DOHH2 (cell line): Measurements from ENCODE around the gene GPR132.

Source experiments
- H3F3A ChIP-seq: fragments of 200-600 bp; sonication (generic), shearing (Covaris generic); 2 replicates; pipeline ENCODE4 v1.6.0; 2016; ENCODE audit warnings: antibody characterized with exemption, mild to moderate bottlenecking; ENCODE audit not compliant: control insufficient read depth, insufficient read depth
- H3K27ac ChIP-seq: fragments of 200-600 bp; sonication (generic); 2 replicates; pipeline ENCODE4 v1.5.1; 2014; ENCODE audit warnings: low read depth, mild to moderate bottlenecking, low read length, moderate library complexity
- H3K27me3 ChIP-seq: fragments of 200-600 bp; sonication (generic); 2 replicates; pipeline ENCODE4 v1.6.1; 2014; ENCODE audit warnings: mild to moderate bottlenecking, low read length, mixed read lengths; ENCODE audit not compliant: control insufficient read depth
- H3K36me3 ChIP-seq: fragments of 200-600 bp; sonication (generic); 2 replicates; pipeline ENCODE4 v1.6.1; 2014; ENCODE audit warnings: mild to moderate bottlenecking, low read length, moderate library complexity, mixed read lengths; ENCODE audit not compliant: control insufficient read depth
- H3K4me1 ChIP-seq: fragments of 200-600 bp; sonication (generic); 2 replicates; pipeline ENCODE4 v1.6.1; 2014; ENCODE audit warnings: mild to moderate bottlenecking, low read length, mixed read lengths; ENCODE audit not compliant: control insufficient read depth
- H3K4me2 ChIP-seq: fragments of 200-600 bp; sonication (generic); 2 replicates; pipeline ENCODE4 v1.6.0; 2014; ENCODE audit warnings: mild to moderate bottlenecking, low read length, moderate library complexity
- H3K4me3 ChIP-seq: fragments of 200-600 bp; sonication (generic); 2 replicates; pipeline ENCODE4 v1.5.1; 2014; ENCODE audit warnings: mild to moderate bottlenecking, low read length, mixed read lengths
- H3K79me2 ChIP-seq: fragments of 200-600 bp; sonication (generic); 2 replicates; pipeline ENCODE4 v1.6.1; 2014; ENCODE audit warnings: mild to moderate bottlenecking, low read length, mixed read lengths; ENCODE audit not compliant: control insufficient read depth
- H3K9me2 ChIP-seq: fragments of 200-600 bp; sonication (generic); replicated peaks from 2 replicates; pipeline ENCODE4 v1.6.1; 2014; ENCODE audit warnings: mild to moderate bottlenecking, low read length, mixed read lengths; ENCODE audit not compliant: control insufficient read depth
- H3K9me3 ChIP-seq: fragments of 200-600 bp; sonication (generic); 2 replicates; pipeline ENCODE4 v1.6.1; 2014; ENCODE audit warnings: antibody characterized with exemption, low read length, mixed read lengths; ENCODE audit not compliant: control insufficient read depth, insufficient read depth
- H4K20me1 ChIP-seq: fragments of 200-600 bp; sonication (generic); 2 replicates; pipeline ENCODE4 v1.6.0; 2014; ENCODE audit warnings: low read depth, mild to moderate bottlenecking, antibody characterized with exemption, low read length, moderate library complexity; ENCODE audit not compliant: control insufficient read depth, insufficient read depth
- EZH2phosphoT487 ChIP-seq: fragments of 200-600 bp; sonication (generic); IDR thresholded peaks from 2 replicates; pipeline ENCODE4 v1.6.1; 2017; ENCODE audit warnings: borderline replicate concordance, mild to moderate bottlenecking, antibody characterized with exemption, low read length, moderate library complexity, mixed read lengths
- TF ChIP-seq, protein P1 (sequence below): fragments of 200-600 bp; sonication (generic); IDR thresholded peaks from one replicate; pipeline ENCODE4 v1.5.1; 2014; ENCODE audit warnings: antibody characterized with exemption, mild to moderate bottlenecking, low read depth, low read length; ENCODE audit not compliant: poor library complexity, severe bottlenecking

The GPR132 gene

DNA sequence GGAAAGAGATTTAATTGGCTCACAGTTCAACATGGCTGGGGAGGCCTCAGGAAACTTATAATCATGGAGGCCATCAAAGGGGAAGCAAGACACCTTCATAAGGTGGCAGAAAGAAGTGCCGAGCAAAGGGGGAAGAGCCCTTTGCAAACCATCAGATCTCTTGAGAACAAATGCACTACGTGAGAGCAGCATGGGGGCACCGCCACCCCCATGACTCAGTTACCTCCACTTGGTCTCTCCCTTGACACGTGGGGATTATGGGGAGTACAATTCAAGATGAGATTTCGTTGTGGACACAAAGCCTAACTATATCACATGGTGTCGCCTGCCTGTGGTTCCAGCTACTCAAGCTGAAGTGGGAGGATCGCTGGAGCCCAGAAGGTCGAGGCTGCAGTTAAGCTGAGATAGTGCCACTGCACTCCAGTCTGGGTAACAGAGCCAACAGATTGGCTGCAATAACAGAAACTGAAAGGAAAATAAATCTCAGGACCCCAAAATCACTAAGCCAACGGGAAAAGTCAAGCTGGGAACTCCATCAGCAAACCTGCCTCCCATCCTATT, 34.3 kb downstream of the GPR132 start:
- Histone ChIP-seq H3K9me2 (no peaks in the 10 kb centered on the region), H3K4me1 (peaks cover 28% of the 10 kb centered on the region), H3K36me3 (no peaks in the 10 kb centered on the region), H3K27ac (no peak overlapping the region), H3K4me3 (no peak overlapping the region), H3K27me3 (no peaks in the 10 kb centered on the region), H3K9me3 (peaks cover 3% of the 10 kb centered on the region; the same call in 1 of the 2 replicates), H3K4me2 (no peak overlapping the region), H4K20me1 (no peaks in the 10 kb centered on the region), H3K79me2 (peaks cover 4% of the 10 kb centered on the region), H3F3A (peaks cover 5% of the 10 kb centered on the region)
- no peak for TF ChIP-seq EZH2phosphoT487
- TF ChIP-seq, protein P1, sequence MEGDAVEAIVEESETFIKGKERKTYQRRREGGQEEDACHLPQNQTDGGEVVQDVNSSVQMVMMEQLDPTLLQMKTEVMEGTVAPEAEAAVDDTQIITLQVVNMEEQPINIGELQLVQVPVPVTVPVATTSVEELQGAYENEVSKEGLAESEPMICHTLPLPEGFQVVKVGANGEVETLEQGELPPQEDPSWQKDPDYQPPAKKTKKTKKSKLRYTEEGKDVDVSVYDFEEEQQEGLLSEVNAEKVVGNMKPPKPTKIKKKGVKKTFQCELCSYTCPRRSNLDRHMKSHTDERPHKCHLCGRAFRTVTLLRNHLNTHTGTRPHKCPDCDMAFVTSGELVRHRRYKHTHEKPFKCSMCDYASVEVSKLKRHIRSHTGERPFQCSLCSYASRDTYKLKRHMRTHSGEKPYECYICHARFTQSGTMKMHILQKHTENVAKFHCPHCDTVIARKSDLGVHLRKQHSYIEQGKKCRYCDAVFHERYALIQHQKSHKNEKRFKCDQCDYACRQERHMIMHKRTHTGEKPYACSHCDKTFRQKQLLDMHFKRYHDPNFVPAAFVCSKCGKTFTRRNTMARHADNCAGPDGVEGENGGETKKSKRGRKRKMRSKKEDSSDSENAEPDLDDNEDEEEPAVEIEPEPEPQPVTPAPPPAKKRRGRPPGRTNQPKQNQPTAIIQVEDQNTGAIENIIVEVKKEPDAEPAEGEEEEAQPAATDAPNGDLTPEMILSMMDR: no peak

DNA sequence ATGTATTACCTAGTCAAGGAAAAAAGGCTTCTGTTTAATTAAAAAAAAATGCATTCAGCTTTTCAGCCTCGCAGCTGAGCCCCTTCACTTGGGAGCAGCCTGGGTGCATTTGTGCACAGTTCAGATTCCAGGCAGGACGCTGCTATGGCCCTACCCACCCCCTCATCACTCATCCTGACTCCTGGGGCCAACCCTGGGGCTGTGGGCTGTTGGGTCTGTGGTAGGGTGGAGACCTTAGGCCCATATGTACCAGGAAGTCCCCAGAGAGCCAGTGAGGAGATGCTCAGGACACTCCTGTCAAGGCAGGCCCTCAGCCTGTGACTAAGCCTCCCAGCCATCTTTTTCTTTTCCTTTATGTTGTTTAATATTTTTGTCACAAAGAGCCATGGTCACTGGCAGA, 35.0 kb downstream of the GPR132 start:
- Histone ChIP-seq H3K27me3 (no peaks in the 10 kb centered on the region), H4K20me1 (no peaks in the 10 kb centered on the region), H3K9me2 (no peaks in the 10 kb centered on the region), H3K4me2 (no peak overlapping the region), H3F3A (peaks cover 6% of the 10 kb centered on the region), H3K79me2 (peaks cover 4% of the 10 kb centered on the region), H3K4me3 (no peak overlapping the region), H3K4me1 (peaks cover 28% of the 10 kb centered on the region), H3K27ac (no peak overlapping the region), H3K9me3 (peaks cover 3% of the 10 kb centered on the region; the same call in 1 of the 2 replicates), H3K36me3 (no peaks in the 10 kb centered on the region)
- TF ChIP-seq EZH2phosphoT487: no peak
- TF ChIP-seq, protein P1: no peak

DNA sequence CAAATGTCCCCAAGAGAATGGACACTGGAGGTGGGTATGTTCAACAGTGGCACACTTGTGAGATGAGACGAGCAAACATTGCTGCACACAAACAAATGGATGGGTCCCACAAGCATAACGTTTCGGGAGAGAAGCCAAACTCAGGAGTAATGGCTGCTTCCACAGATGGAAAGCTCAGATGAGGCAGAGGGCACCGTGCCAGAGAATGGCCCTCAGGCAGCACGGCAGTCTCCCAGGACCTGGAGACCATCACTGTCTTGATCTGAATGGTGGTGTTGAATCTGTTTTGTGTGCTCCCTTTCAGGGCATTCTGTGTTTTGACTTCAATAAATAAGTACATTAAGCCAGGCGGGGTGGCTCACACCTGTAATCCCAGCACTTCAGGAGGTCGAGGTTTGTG, 35.8 kb downstream of the GPR132 start:
- TF ChIP-seq, protein P1: no peak
- no peak for TF ChIP-seq EZH2phosphoT487
- Histone ChIP-seq H3K36me3 (no peaks in the 10 kb centered on the region), H3K9me3 (peaks cover 3% of the 10 kb centered on the region; the same call in 1 of the 2 replicates), H3K27me3 (no peaks in the 10 kb centered on the region), H4K20me1 (no peaks in the 10 kb centered on the region), H3F3A (peaks cover 6% of the 10 kb centered on the region), H3K4me2 (no peak overlapping the region), H3K27ac (no peak overlapping the region), H3K4me3 (no peak overlapping the region), H3K4me1 (peaks cover 31% of the 10 kb centered on the region), H3K9me2 (no peaks in the 10 kb centered on the region), H3K79me2 (peaks cover 4% of the 10 kb centered on the region)
